ENCODE results near the gene MYPN.
"Not testable (repeated sequence)": the region's sequence is repeated elsewhere in the genome, so short reads cannot be mapped to it uniquely, and the experiment has no call there.

The MYPN gene

GRCh38 chr10:68231106-68231816, 122.0 kb downstream of the MYPN start:
- DNase-seq: peak in 1 of 5 experiments; percentile 73

GRCh38 chr10:68231817-68232251, 122.5 kb downstream of the MYPN start, which contains the start of gene ATOH7:
Gene ATOH7, minus strand, starts transcription at chr10:68232113. Its CDS starts 436 bp downstream, at chr10:68231677.
- no peak for DNase-seq

DNA sequence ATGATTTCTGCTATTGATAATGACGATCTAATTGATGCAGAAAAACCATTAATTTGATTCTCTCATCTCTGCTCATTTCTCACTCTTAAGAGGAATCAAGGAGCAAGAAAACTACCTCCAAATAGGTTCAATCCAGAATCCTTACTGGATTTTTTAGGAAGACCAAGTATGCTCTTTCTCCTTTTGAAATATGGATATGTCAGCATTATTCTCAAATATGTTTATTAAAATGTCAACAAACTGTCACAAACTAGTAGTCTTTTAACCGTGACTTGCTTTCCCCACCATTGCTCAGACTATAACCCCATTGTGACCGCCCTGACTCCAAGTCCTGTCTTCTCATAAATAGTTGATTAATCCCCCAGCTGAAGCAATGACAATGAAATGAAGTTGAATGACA, 123.8 kb downstream of the MYPN start:
- no peak for DNase-seq

DNA sequence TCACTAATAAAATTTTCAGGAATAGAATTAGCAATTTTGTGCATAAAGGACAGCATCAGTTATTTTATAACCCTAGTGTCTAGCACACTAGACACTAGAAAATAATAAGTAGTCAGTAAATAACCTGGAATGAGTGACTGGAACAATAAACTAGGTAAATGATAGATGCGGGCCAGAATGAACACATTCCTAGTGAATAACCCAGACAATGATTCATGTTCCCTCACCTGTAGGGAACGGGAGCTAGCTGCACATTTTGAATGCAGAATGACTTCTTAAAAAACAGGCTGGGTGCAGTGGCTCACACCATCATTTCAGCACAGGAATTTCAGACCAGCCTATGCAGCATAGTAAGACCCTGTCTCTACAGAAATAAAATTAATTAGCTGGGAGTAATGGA, 125.8 kb downstream of the MYPN start:
- DNase-seq: no peak

DNA sequence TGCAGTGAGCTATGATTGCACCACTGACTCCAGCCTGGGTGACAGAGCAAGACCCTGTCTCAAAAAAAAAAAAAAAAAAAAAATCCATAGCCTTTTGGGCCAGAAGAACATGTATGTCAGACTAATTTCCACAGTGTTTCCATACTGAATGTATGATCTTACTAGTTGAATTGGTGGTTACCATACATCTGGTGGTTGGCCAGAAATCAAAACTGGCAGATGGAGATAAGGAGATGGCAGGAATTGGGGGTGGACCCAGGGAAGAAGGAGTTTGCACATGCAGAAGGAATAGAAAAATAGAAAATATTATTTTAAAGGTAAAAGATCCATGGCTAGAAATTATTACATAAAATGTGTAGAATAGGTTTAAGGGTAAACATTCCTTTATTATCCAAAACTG, 126.3 kb downstream of the MYPN start:
- DNase-seq: no peak

- DNase-seq: no peak
Observed at GRCh38 chr10:68237173-68237572, 127.9 kb downstream of the MYPN start.

DNA sequence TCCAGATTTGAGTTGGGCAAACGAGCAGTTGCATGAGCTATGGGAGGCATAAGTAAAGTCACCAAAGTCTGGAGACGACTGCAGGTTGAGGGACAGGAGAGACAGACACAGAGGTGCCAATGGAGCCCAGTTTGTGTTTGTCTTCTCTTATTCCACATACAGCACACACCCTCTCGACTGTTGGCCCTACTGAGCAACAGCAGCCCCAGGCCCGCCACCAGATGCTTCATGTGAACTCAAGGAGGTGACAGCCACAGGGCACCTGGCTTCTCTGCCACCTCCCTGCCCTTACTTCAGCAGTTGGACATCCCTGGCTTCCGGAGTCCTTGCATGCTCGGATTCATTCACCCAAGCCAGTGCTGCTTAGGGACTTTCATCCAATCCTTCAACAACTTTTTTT, 129.1 kb downstream of the MYPN start:
- DNase-seq: no peak

- no peak for DNase-seq
Observed at GRCh38 chr10:68239069-68239468, 129.8 kb downstream of the MYPN start.

DNA sequence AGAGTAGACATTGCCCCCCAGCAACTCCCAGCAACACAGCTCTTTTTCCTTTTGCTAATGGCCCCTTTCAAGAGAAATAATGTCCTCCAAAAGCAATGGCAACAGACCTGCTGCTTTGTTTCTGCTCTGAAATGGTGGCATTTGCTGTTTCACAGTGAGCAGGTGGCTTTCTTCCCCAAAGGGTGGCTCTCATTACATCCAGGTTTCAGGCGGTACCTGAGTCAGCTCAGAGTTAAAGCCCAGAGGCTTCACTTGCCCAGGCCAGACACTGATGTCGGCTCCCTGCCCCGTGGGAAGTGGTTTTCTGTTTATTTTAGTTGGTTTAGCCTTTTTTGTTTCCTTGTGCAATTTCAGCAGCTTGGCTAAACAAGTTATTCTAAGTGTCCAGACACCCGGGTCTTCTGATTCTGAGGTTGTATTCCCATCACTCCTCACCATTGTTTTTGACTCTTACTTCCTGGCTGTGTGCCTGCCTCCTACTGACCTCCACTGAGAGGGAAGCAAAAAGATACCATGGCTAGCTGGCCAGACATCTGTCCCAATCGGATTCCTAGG, 130.4 kb downstream of the MYPN start:
- DNase-seq: no peak

- no peak for DNase-seq
Observed at GRCh38 chr10:68242051-68242450, 132.8 kb downstream of the MYPN start.

GRCh38 chr10:68246397-68246796, 137.1 kb downstream of the MYPN start:
- DNase-seq: not testable (repeated sequence)

- no peak for DNase-seq
Observed at GRCh38 chr10:68247931-68248330, 138.6 kb downstream of the MYPN start.

- DNase-seq: no peak
Observed at GRCh38 chr10:68249297-68249696, 140.0 kb downstream of the MYPN start.

DNA sequence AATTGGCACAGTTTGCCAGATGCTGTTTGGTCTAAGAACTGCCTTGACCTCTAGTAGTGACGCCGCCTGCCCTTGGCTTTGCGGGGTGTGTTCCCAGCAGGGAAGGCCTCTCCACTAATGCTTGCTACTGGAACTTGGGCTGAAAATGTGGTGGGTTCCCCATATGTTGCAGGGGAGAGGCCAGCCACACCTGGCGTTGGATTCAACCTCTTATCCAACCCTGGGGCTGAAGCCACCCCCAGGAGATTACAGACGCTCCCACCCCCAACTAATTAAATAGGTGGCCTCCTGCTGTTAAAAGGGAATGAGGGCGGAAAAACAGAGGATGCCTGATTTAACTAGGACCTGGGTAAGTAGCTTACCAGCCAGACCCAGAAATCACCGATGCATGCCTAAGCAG, 141.9 kb downstream of the MYPN start:
- DNase-seq: no peak

DNA sequence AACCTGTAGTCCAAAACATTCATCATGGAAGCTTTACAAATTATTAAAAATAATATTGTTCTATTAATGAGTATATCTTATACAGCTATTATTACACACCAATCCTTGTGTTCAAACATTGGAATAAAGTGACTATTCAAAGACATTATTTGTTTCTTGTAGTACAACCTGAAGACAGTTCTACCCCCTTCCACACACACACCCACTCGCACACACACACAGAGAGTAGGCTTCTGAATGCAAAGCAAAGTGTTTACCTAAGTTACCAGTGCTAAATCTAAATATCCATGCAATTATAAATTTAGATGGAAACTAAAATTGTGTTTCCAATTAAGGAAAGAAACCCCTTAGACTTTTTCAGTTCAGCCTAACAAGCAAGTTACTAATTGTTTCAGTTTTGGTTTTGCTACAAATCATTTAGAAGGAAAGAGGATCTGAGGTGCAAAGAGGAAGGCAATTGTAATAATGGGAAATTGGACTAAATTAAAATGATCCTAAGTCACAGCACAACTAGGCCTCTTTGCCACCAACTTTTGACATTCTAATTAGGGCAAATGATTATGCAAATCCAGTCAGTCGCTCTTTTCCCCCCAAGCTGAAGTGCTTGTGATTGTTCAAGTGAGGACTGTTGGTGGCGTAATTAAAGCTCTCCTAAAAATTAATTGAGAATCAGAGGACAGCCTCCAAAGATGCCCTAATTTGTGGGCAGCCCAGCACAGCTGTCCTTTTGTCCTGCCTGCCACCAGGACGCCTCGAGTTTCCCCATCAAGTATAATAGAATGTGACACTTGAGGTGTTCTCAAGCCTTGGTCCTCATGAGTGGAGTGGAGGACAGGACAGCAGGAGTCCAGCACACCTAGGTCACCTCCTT, 142.6 kb downstream of the MYPN start:
- no peak for DNase-seq

- no peak for DNase-seq
Observed at GRCh38 chr10:68253346-68253745, 144.1 kb downstream of the MYPN start.

- DNase-seq: no peak
Observed at GRCh38 chr10:68261132-68261856, 152.0 kb downstream of the MYPN start.

Data from T-helper 2 cell (primary cell).